ENCODE data around the gene PIMREG. TPM values are rescaled to one million over a fixed set of nuclear protein-coding genes. Genes with fewer than 3 reads are reported as not detected.

The PIMREG gene
- total RNA-seq, 1 experiment from 2014 or later, result 41.2 TPM

DNA sequence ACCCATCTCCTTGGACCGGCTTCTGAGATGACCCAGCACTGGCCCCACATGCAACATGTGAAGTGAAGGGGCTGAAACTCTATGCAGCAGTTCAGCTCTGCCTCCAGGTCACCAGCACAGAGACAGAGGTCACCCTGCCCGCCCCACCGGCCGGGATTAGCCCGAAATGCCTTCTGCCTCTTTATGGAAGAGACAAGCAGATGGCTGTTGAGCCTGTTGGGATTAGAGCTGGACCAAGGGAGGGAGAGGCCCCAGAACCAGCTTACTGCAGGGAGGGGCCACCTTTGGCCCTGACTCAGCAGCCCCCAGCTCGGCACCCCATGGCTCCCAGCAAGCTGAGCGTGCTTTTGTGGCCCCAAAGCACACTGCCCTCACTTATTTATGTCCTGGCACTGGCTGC, 15.0 kb upstream of the PIMREG start:
- CTCF ChIA-PET, result no interaction called here
- TF ChIP-seq, protein P1, sequence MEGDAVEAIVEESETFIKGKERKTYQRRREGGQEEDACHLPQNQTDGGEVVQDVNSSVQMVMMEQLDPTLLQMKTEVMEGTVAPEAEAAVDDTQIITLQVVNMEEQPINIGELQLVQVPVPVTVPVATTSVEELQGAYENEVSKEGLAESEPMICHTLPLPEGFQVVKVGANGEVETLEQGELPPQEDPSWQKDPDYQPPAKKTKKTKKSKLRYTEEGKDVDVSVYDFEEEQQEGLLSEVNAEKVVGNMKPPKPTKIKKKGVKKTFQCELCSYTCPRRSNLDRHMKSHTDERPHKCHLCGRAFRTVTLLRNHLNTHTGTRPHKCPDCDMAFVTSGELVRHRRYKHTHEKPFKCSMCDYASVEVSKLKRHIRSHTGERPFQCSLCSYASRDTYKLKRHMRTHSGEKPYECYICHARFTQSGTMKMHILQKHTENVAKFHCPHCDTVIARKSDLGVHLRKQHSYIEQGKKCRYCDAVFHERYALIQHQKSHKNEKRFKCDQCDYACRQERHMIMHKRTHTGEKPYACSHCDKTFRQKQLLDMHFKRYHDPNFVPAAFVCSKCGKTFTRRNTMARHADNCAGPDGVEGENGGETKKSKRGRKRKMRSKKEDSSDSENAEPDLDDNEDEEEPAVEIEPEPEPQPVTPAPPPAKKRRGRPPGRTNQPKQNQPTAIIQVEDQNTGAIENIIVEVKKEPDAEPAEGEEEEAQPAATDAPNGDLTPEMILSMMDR (IDR thresholded peaks at IDR 0.05), result no peak
- no peak for TF ChIP-seq TCF7L2 (IDR thresholded peaks at IDR 0.05; ENCODE audit: low read depth, low read length)
- TF ChIP-seq SIN3A (IDR thresholded peaks at IDR 0.05; ENCODE audit: borderline replicate concordance, insufficient read depth, low read depth, low read length), result no peak
- TF ChIP-seq, protein P2, sequence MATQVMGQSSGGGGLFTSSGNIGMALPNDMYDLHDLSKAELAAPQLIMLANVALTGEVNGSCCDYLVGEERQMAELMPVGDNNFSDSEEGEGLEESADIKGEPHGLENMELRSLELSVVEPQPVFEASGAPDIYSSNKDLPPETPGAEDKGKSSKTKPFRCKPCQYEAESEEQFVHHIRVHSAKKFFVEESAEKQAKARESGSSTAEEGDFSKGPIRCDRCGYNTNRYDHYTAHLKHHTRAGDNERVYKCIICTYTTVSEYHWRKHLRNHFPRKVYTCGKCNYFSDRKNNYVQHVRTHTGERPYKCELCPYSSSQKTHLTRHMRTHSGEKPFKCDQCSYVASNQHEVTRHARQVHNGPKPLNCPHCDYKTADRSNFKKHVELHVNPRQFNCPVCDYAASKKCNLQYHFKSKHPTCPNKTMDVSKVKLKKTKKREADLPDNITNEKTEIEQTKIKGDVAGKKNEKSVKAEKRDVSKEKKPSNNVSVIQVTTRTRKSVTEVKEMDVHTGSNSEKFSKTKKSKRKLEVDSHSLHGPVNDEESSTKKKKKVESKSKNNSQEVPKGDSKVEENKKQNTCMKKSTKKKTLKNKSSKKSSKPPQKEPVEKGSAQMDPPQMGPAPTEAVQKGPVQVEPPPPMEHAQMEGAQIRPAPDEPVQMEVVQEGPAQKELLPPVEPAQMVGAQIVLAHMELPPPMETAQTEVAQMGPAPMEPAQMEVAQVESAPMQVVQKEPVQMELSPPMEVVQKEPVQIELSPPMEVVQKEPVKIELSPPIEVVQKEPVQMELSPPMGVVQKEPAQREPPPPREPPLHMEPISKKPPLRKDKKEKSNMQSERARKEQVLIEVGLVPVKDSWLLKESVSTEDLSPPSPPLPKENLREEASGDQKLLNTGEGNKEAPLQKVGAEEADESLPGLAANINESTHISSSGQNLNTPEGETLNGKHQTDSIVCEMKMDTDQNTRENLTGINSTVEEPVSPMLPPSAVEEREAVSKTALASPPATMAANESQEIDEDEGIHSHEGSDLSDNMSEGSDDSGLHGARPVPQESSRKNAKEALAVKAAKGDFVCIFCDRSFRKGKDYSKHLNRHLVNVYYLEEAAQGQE (IDR thresholded peaks at IDR 0.05; ENCODE audit: insufficient read depth in 1 of 2, low read depth in 2 of 2, low read length in 1 of 2), result no peak
- TF ChIP-seq POLR2AphosphoS5 (IDR thresholded peaks at IDR 0.05; ENCODE audit: low read depth, low read length), result no peak
- no peaks in the 10 kb centered on the region for H3K27me3 ChIP-seq (ENCODE audit: control insufficient read depth, insufficient read depth, low read length)
- no peak overlapping the region for H3K27ac ChIP-seq (ENCODE audit: low read length)
- intact Hi-C loops (cut with micrococcal nuclease; ENCODE audit: unreplicated experiment), result no loop called here
- POLR2A ChIA-PET, result no interaction called here
- no peaks in the 10 kb centered on the region for H3K36me3 ChIP-seq (ENCODE audit: control insufficient read depth, insufficient read depth, low read length)
- DNase-seq (ENCODE audit: low read depth, low spot score) (no peak), ATAC-seq (no peak)
- no peak overlapping the region for H3K4me3 ChIP-seq (ENCODE audit: low read depth in 2 of 2, low read length in 2 of 2)
- in situ Hi-C loops (cut with HindIII; ENCODE audit: low pct_unique_long_range_greater_than_20kb, low sequenced_read_pairs), result no loop called here
- no peaks in the 10 kb centered on the region for H3K4me1 ChIP-seq (ENCODE audit: control insufficient read depth, insufficient read depth, low read length)
- no peaks in the 10 kb centered on the region; the same call in 1 of the 2 replicates for H3K9me3 ChIP-seq (ENCODE audit: control insufficient read depth, insufficient read depth, low read depth, low read length)
- no TSS peak for BruUV-seq (replicated peaks)

DNA sequence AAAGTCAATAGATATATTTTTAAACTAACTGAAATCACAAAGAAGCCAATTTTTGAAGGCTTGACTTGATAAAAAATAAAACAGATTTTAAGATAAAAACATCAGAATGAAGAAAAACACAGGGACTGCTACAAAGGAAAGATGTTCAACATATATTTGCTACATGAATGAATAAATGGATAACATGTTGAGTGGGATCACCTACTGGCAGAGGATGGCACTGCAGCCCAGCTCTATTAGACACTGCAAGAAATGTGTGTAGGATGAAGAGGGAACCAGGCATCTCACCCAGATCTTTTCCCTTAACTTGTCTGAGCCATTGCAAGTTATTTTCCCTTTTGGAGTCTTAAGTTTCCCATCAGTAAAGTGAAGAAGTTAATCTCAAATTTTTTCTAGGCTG, 13.5 kb upstream of the PIMREG start:
- no peak for TF ChIP-seq POLR2AphosphoS5 (IDR thresholded peaks at IDR 0.05; ENCODE audit: low read depth, low read length)
- TF ChIP-seq, protein P1 (IDR thresholded peaks at IDR 0.05), result peak; percentile 45
- H3K4me3 ChIP-seq (ENCODE audit: low read depth in 2 of 2, low read length in 2 of 2), result no peak overlapping the region
- no peaks in the 10 kb centered on the region for H3K27me3 ChIP-seq (ENCODE audit: control insufficient read depth, insufficient read depth, low read length)
- in situ Hi-C loops (cut with HindIII; ENCODE audit: low pct_unique_long_range_greater_than_20kb, low sequenced_read_pairs), result no loop called here
- no TSS peak for BruUV-seq (replicated peaks)
- no peaks in the 10 kb centered on the region for H3K4me1 ChIP-seq (ENCODE audit: control insufficient read depth, insufficient read depth, low read length)
- CTCF ChIA-PET, result no interaction called here
- DNase-seq (ENCODE audit: low read depth, low spot score) (no peak), ATAC-seq (no peak)
- POLR2A ChIA-PET, result no interaction called here
- intact Hi-C loops (cut with micrococcal nuclease; ENCODE audit: unreplicated experiment), result no loop called here
- H3K36me3 ChIP-seq (ENCODE audit: control insufficient read depth, insufficient read depth, low read length), result no peaks in the 10 kb centered on the region
- no peaks in the 10 kb centered on the region; the same call in 1 of the 2 replicates for H3K9me3 ChIP-seq (ENCODE audit: control insufficient read depth, insufficient read depth, low read depth, low read length)
- H3K27ac ChIP-seq (ENCODE audit: low read length), result no peak overlapping the region
